SJCRH30 (cell line): ENCODE data around the gene PROSER1. TPM values are rescaled to one million over a fixed set of nuclear protein-coding genes. Genes with fewer than 3 reads are reported as not detected.

ENCODE experiments used
- total RNA-seq: library from RNA; depleted of rRNA; stranded (reverse); fragments of >200 nt; shearing (Covaris generic); gene quantifications from 2 replicates; pipeline ENCODE4 v1.2.3, GENCODE V29; 2014; rRNA removed

Gene PROSER1
- total RNA-seq, 1 experiment from 2014 or later: 39.0 TPM

Other genes starting within 250 kb of the PROSER1 start
- gene STOML3, start 47.3 kb downstream of the PROSER1 start, total RNA-seq: not detected in 2 replicates
- 29.9 and 35.5 TPM in 2 replicates for gene NHLRC3, start 367 bp upstream of the PROSER1 start, total RNA-seq